ENCODE results near the gene HNRNPA0. TPM values are rescaled to one million over a fixed set of nuclear protein-coding genes. Genes with fewer than 3 reads are reported as not detected.

HNRNPA0 gene
- total RNA-seq, 3 donors from 2014 or later (not counting 1 experiment from before 2014, with no cell fraction given): 31.5 to 35.9 (median 33.5) TPM

GRCh38 chr5:137714946-137715345 lies 39.2 kb downstream of the HNRNPA0 start:
- DNase-seq (no peak), ATAC-seq (no peak)
- Mint-ChIP-seq H3K27ac (no peak overlapping the region), H3K9me3 (peaks cover 2 to 3% of the 10 kb centered on the region in 2 donors), H3K4me3 (no peak overlapping the region), H3K4me1 (no peaks in the 10 kb centered on the region), H3K36me3 (no peaks in the 10 kb centered on the region), H3K27me3 (ENCODE audit: low read depth in 2 of 2) (no peaks in the 10 kb centered on the region)
- Histone ChIP-seq H3K27ac (ENCODE audit: low read length) (no peak overlapping the region), H3K4me3 (ENCODE audit: low read length) (no peak overlapping the region), H3K36me3 (ENCODE audit: control insufficient read depth, insufficient read depth, low read length) (no peaks in the 10 kb centered on the region), H3K4me1 (ENCODE audit: control insufficient read depth, insufficient read depth, low read length) (no peaks in the 10 kb centered on the region), H3K27me3 (ENCODE audit: control insufficient read depth, insufficient read depth, low read length) (no peaks in the 10 kb centered on the region), H3K9me3 (ENCODE audit: control insufficient read depth, insufficient read depth, low read length) (no peaks in the 10 kb centered on the region)
- TF ChIP-seq CTCF (IDR thresholded peaks at IDR 0.05): no peak
- intact Hi-C loops (cut with micrococcal nuclease): no loop called here

GRCh38 chr5:137714494-137714893 lies 39.7 kb downstream of the HNRNPA0 start:
- peaks cover 2 to 3% of the 10 kb centered on the region in 2 donors for H3K9me3 Mint-ChIP-seq
- no peak for DNase-seq
- H3K4me1 Mint-ChIP-seq: no peaks in the 10 kb centered on the region
- WGBS (ENCODE audit: insufficient coverage): 95% methylated on average over 2 of the region's 2 CpGs
- H3K4me1 ChIP-seq (ENCODE audit: control insufficient read depth, insufficient read depth, low read length): no peaks in the 10 kb centered on the region
- H3K36me3 ChIP-seq (ENCODE audit: control insufficient read depth, insufficient read depth, low read length): no peaks in the 10 kb centered on the region
- H3K36me3 Mint-ChIP-seq: no peaks in the 10 kb centered on the region
- H3K27ac ChIP-seq (ENCODE audit: low read length): no peak overlapping the region
- H3K27me3 ChIP-seq (ENCODE audit: control insufficient read depth, insufficient read depth, low read length): no peaks in the 10 kb centered on the region
- ATAC-seq: no peak
- no peaks in the 10 kb centered on the region for H3K9me3 ChIP-seq (ENCODE audit: control insufficient read depth, insufficient read depth, low read length)
- no peak overlapping the region for H3K27ac Mint-ChIP-seq
- H3K4me3 Mint-ChIP-seq: no peak overlapping the region
- no peak overlapping the region for H3K4me3 ChIP-seq (ENCODE audit: low read length)
- TF ChIP-seq CTCF (IDR thresholded peaks at IDR 0.05): no peak
- intact Hi-C loops (cut with micrococcal nuclease): no loop called here
- H3K27me3 Mint-ChIP-seq (ENCODE audit: low read depth in 2 of 2): no peaks in the 10 kb centered on the region

GRCh38 chr5:137712139-137712667 lies 42.0 kb downstream of the HNRNPA0 start:
- Mint-ChIP-seq H3K27ac (no peak overlapping the region), H3K4me1 (no peaks in the 10 kb centered on the region), H3K36me3 (no peaks in the 10 kb centered on the region), H3K27me3 (ENCODE audit: low read depth in 2 of 2) (no peaks in the 10 kb centered on the region), H3K9me3 (peaks cover 2 to 3% of the 10 kb centered on the region in 2 donors), H3K4me3 (no peak overlapping the region)
- ATAC-seq (no peak), DNase-seq (no peak)
- TF ChIP-seq CTCF (IDR thresholded peaks at IDR 0.05): no peak
- Histone ChIP-seq H3K36me3 (ENCODE audit: control insufficient read depth, insufficient read depth, low read length) (no peaks in the 10 kb centered on the region), H3K4me3 (ENCODE audit: low read length) (no peak overlapping the region), H3K27me3 (ENCODE audit: control insufficient read depth, insufficient read depth, low read length) (no peaks in the 10 kb centered on the region), H3K27ac (ENCODE audit: low read length) (no peak overlapping the region), H3K9me3 (ENCODE audit: control insufficient read depth, insufficient read depth, low read length) (no peaks in the 10 kb centered on the region), H3K4me1 (ENCODE audit: control insufficient read depth, insufficient read depth, low read length) (no peaks in the 10 kb centered on the region)
- intact Hi-C loops (cut with micrococcal nuclease): no loop called here
- 100% methylated on average over 1 of the region's 2 CpGs for WGBS (ENCODE audit: insufficient coverage)

GRCh38 chr5:137710086-137710485 lies 44.1 kb downstream of the HNRNPA0 start:
- DNase-seq (no peak), ATAC-seq (no peak)
- Histone ChIP-seq H3K27me3 (ENCODE audit: control insufficient read depth, insufficient read depth, low read length) (no peaks in the 10 kb centered on the region), H3K36me3 (ENCODE audit: control insufficient read depth, insufficient read depth, low read length) (no peaks in the 10 kb centered on the region), H3K4me3 (ENCODE audit: low read length) (no peak overlapping the region), H3K4me1 (ENCODE audit: control insufficient read depth, insufficient read depth, low read length) (no peaks in the 10 kb centered on the region), H3K9me3 (ENCODE audit: control insufficient read depth, insufficient read depth, low read length) (no peaks in the 10 kb centered on the region), H3K27ac (ENCODE audit: low read length) (no peak overlapping the region)
- no peak overlapping the region for H3K27ac Mint-ChIP-seq
- intact Hi-C loops (cut with micrococcal nuclease): no loop called here
- whole genome bisulfite sequencing (ENCODE audit: insufficient coverage): 98% methylated on average over 5 of the region's 5 CpGs
- no peaks in the 10 kb centered on the region for H3K36me3 Mint-ChIP-seq
- H3K27me3 Mint-ChIP-seq (ENCODE audit: low read depth in 2 of 2): no peaks in the 10 kb centered on the region
- H3K4me1 Mint-ChIP-seq: no peaks in the 10 kb centered on the region
- H3K4me3 Mint-ChIP-seq: no peak overlapping the region
- H3K9me3 Mint-ChIP-seq: peaks cover 2 to 3% of the 10 kb centered on the region in 2 donors
- no peak for TF ChIP-seq CTCF (IDR thresholded peaks at IDR 0.05)

Data from natural killer cell (primary cell).